ENCODE results near the gene SNED1.

Gene SNED1

DNA sequence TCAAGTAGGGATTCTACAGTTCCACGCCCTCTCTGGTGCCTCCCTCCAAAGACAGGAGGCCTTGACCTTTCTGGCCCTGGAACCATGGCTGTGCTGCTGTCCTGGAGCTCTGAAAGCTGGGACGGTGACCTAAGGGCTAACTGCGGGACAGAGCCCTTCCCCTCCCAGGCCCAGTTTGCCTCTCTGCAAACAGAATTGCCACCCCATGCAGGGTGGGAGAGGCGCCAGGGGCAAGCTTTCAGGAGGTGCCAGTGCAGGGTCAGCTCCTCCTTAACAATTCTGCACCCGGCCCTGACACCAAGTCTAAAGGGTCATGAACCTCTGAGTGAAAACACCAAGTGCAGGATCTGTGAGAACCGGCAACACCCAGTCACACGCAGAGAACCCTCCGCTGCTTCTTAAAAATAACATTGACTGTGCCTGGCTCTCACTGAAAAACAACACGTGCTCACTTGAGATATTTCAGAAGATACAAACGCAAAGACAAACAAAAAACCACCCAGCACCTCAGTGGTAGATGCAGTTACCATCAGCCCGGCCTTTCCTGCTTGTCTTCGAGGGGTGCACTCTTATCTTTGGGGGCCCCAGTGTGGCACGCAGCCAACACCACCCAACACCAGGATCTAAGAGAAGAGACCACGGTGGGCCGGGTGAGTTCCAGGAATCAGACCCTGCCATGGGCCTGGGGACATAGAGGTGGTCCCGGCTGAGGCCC, 1.1 kb upstream of the SNED1 start:
- H2AK5ac ChIP-seq (ENCODE audit: low read length): no peak overlapping the region
- no peak overlapping the region for H3K9ac ChIP-seq (ENCODE audit: low read length)
- no peak overlapping the region for H4K8ac ChIP-seq (ENCODE audit: low read depth, low read length)
- no peak overlapping the region for H3K23ac ChIP-seq (ENCODE audit: low read length)
- no peak for DNase-seq
- H3K27me3 ChIP-seq (ENCODE audit: insufficient read depth, low read length, poor library complexity): no peaks in the 10 kb centered on the region
- no peak overlapping the region for H3K56ac ChIP-seq (ENCODE audit: low read length)
- H4K5ac ChIP-seq (ENCODE audit: low read length): no peak overlapping the region
- WGBS (ENCODE audit: extremely low coverage, insufficient coverage, low lambda C conversion rate): no CpG with 5 or more reads among the region's 16 CpGs
- H2BK15ac ChIP-seq (replicated peaks; ENCODE audit: low read depth): no peak overlapping the region
- no peak overlapping the region for H2BK5ac ChIP-seq (ENCODE audit: low read length)
- H3K4me2 ChIP-seq (ENCODE audit: low read length): no peak overlapping the region
- H3K4ac ChIP-seq (ENCODE audit: low read depth, low read length): no peak overlapping the region
- no peaks in the 10 kb centered on the region for H3K4me1 ChIP-seq (ENCODE audit: control insufficient read depth, low read depth, low read length)
- no peak overlapping the region for H3K18ac ChIP-seq (ENCODE audit: low read length)
- no peaks in the 10 kb centered on the region for H3K36me3 ChIP-seq (ENCODE audit: control insufficient read depth, insufficient read depth, low read length)
- H3K79me2 ChIP-seq (ENCODE audit: control insufficient read depth, insufficient read depth, low read length): no peaks in the 10 kb centered on the region
- H3K79me1 ChIP-seq (ENCODE audit: low read length): no peaks in the 10 kb centered on the region
- H3K4me3 ChIP-seq (ENCODE audit: low read length): no peak overlapping the region
- H2BK120ac ChIP-seq (ENCODE audit: low read depth, low read length): no peak overlapping the region
- no peak overlapping the region for H3K27ac ChIP-seq (ENCODE audit: low read depth, low read length)

DNA sequence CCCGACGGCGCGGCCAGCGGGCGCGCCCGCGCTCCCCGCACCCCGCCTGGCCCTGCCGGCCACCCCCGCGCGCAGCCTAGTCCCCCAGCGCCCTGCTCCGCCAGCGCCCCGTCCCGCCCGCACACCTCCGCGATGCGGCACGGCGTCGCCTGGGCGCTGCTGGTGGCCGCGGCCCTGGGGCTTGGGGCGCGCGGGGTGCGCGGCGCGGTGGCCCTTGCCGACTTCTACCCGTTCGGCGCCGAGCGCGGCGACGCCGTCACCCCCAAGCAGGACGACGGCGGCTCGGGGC, 232 bp downstream of the SNED1 start:
- Histone ChIP-seq H3K23ac (ENCODE audit: low read length) (no peak overlapping the region), H3K27ac (ENCODE audit: low read depth, low read length) (no peak overlapping the region), H3K79me1 (ENCODE audit: low read length) (no peaks in the 10 kb centered on the region), H3K56ac (ENCODE audit: low read length) (peak overlapping the region; percentile 84), H2BK120ac (ENCODE audit: low read depth, low read length) (no peak overlapping the region), H4K5ac (ENCODE audit: low read length) (no peak overlapping the region), H3K79me2 (ENCODE audit: control insufficient read depth, insufficient read depth, low read length) (no peaks in the 10 kb centered on the region), H3K18ac (ENCODE audit: low read length) (no peak overlapping the region), H2BK15ac (replicated peaks; ENCODE audit: low read depth) (no peak overlapping the region), H3K4ac (ENCODE audit: low read depth, low read length) (no peak overlapping the region), H4K8ac (ENCODE audit: low read depth, low read length) (no peak overlapping the region), H2BK5ac (ENCODE audit: low read length) (no peak overlapping the region), H3K4me1 (ENCODE audit: control insufficient read depth, low read depth, low read length) (no peaks in the 10 kb centered on the region), H3K4me2 (ENCODE audit: low read length) (peak overlapping the region; percentile 68), H3K27me3 (ENCODE audit: insufficient read depth, low read length, poor library complexity) (no peaks in the 10 kb centered on the region), H3K36me3 (ENCODE audit: control insufficient read depth, insufficient read depth, low read length) (no peaks in the 10 kb centered on the region), H3K9ac (ENCODE audit: low read length) (peak overlapping the region; percentile 75), H2AK5ac (ENCODE audit: low read length) (no peak overlapping the region), H3K4me3 (ENCODE audit: low read length) (peak overlapping the region; percentile 49)
- WGBS (ENCODE audit: extremely low coverage, insufficient coverage, low lambda C conversion rate): no CpG with 5 or more reads among the region's 51 CpGs
- no peak for DNase-seq

DNA sequence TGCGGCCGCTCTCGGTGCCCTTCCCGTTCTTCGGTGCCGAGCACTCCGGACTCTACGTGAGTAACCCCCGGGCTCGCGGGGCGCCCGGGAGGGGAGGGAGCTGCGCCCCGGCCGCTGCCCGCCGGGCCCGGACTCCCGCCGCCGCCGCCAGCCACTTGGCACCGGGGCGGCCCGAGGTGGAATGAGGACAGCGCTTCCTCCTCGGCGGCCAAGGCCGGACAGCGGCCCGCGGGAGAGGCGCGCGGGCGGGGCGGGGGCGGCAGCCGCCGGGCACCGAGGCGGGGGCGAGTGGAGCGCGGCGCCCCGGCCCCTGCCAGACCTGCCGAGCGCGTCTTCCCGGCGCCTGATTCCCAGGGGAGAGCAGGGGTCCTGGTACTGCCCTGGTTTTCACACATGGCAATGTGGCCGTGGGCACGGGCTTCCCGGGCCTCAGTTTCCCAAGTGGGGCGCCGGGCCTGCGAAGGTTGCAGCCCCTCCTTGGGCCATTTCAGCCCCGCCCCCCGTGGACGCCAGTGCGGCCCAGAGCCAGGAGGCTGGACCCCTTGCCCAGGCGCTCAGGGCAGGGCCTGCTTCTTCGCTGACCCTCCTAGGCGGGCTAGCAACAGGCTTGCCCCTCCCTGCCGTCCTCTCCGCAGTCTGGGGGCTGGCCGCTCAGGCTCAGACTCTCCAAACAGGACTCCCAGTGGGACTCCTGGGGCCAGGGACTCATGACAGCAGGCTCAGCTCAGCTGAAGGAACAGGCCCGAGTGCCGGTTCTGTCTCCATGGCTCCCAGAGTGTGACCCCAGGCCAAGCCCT, 775 bp downstream of the SNED1 start:
- Histone ChIP-seq H3K23ac (ENCODE audit: low read length) (no peak overlapping the region), H3K79me1 (ENCODE audit: low read length) (no peaks in the 10 kb centered on the region), H3K4ac (ENCODE audit: low read depth, low read length) (no peak overlapping the region), H3K4me2 (ENCODE audit: low read length) (peak overlapping the region; percentile 68), H3K4me1 (ENCODE audit: control insufficient read depth, low read depth, low read length) (no peaks in the 10 kb centered on the region), H2BK120ac (ENCODE audit: low read depth, low read length) (no peak overlapping the region), H2BK5ac (ENCODE audit: low read length) (no peak overlapping the region), H3K56ac (ENCODE audit: low read length) (peak overlapping the region; percentile 84), H3K27ac (ENCODE audit: low read depth, low read length) (no peak overlapping the region), H3K4me3 (ENCODE audit: low read length) (peak overlapping the region; percentile 49), H3K9ac (ENCODE audit: low read length) (peak overlapping the region; percentile 75), H3K36me3 (ENCODE audit: control insufficient read depth, insufficient read depth, low read length) (no peaks in the 10 kb centered on the region), H2BK15ac (replicated peaks; ENCODE audit: low read depth) (no peak overlapping the region), H4K5ac (ENCODE audit: low read length) (no peak overlapping the region), H3K27me3 (ENCODE audit: insufficient read depth, low read length, poor library complexity) (no peaks in the 10 kb centered on the region), H2AK5ac (ENCODE audit: low read length) (no peak overlapping the region), H4K8ac (ENCODE audit: low read depth, low read length) (no peak overlapping the region), H3K18ac (ENCODE audit: low read length) (no peak overlapping the region), H3K79me2 (ENCODE audit: control insufficient read depth, insufficient read depth, low read length) (no peaks in the 10 kb centered on the region)
- DNase-seq: no peak
- WGBS (ENCODE audit: extremely low coverage, insufficient coverage, low lambda C conversion rate): no CpG with 5 or more reads among the region's 71 CpGs

DNA sequence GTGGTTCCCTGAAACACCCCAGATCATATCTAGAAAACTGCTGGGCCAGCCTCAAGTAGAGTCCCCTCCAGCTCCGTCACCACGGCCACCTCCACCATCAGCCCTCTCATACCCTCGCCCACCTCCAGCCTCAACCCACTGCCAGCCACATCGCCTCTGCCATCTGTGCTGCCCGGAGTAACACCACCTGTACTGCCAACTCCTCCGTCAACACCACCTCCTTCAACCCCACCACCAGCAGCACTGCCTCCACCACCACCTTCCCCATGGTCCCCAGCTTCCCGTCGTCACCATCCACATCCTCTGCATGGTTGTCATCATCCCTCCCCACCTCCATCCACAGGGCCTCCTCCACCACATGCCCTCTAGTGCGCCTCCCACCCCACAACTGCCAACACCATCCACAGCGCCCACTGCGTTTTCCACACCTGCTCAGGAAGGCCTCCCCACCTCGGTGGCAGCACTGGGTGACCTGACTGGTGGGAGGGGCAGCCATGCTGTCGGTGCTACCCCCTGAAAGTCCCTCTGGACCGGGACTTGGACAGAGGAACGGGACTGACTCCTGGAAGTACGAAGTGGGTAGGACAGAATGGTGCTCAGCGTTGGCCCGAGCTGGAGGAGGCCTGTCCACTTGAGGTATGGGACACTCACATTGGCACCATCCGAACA, 1.6 kb downstream of the SNED1 start:
- Histone ChIP-seq H3K9ac (ENCODE audit: low read length) (no peak overlapping the region), H3K23ac (ENCODE audit: low read length) (peak overlapping the region; percentile 80), H2BK5ac (ENCODE audit: low read length) (no peak overlapping the region), H2AK5ac (ENCODE audit: low read length) (no peak overlapping the region), H4K5ac (ENCODE audit: low read length) (no peak overlapping the region), H3K36me3 (ENCODE audit: control insufficient read depth, insufficient read depth, low read length) (no peaks in the 10 kb centered on the region), H3K56ac (ENCODE audit: low read length) (peak overlapping the region; percentile 49), H3K79me1 (ENCODE audit: low read length) (no peaks in the 10 kb centered on the region), H3K27ac (ENCODE audit: low read depth, low read length) (no peak overlapping the region), H3K4me3 (ENCODE audit: low read length) (no peak overlapping the region), H3K4me2 (ENCODE audit: low read length) (no peak overlapping the region), H3K18ac (ENCODE audit: low read length) (no peak overlapping the region), H2BK120ac (ENCODE audit: low read depth, low read length) (no peak overlapping the region), H3K79me2 (ENCODE audit: control insufficient read depth, insufficient read depth, low read length) (no peaks in the 10 kb centered on the region), H3K4me1 (ENCODE audit: control insufficient read depth, low read depth, low read length) (no peaks in the 10 kb centered on the region), H2BK15ac (replicated peaks; ENCODE audit: low read depth) (no peak overlapping the region), H3K27me3 (ENCODE audit: insufficient read depth, low read length, poor library complexity) (no peaks in the 10 kb centered on the region), H4K8ac (ENCODE audit: low read depth, low read length) (no peak overlapping the region), H3K4ac (ENCODE audit: low read depth, low read length) (no peak overlapping the region)
- WGBS (ENCODE audit: extremely low coverage, insufficient coverage, low lambda C conversion rate): no CpG with 5 or more reads among the region's 19 CpGs
- DNase-seq: no peak

DNA sequence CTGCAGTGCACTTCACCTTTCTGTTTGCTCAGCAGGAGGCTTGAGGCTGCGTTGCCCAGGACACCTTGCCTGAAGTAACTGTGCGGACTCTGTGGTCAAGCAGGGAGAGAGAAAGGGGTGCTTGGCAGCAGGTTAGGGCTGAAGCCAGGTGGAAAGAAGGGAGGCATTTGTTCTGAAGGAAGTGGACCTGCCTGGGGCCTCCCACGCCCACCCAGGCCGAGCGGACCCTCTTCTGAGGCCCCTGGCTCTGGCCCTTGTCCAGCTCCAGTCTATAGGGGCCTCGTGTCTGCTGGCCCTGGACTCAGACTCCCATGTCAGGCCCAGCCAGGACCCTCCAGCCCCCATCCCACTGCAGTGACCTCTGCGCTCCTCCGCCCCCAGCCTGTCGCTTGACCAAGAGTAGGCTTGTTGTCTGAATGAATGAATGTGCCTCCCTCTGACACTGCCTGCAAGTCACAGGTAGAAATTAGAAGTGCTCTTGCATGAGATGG, 2.5 kb downstream of the SNED1 start:
- no peak overlapping the region for H3K9ac ChIP-seq (ENCODE audit: low read length)
- no peak overlapping the region for H4K5ac ChIP-seq (ENCODE audit: low read length)
- no peaks in the 10 kb centered on the region for H3K79me1 ChIP-seq (ENCODE audit: low read length)
- H3K18ac ChIP-seq (ENCODE audit: low read length): no peak overlapping the region
- no peak overlapping the region for H3K56ac ChIP-seq (ENCODE audit: low read length)
- H3K4me3 ChIP-seq (ENCODE audit: low read length): no peak overlapping the region
- no peaks in the 10 kb centered on the region for H3K4me1 ChIP-seq (ENCODE audit: control insufficient read depth, low read depth, low read length)
- H4K8ac ChIP-seq (ENCODE audit: low read depth, low read length): no peak overlapping the region
- H3K27me3 ChIP-seq (ENCODE audit: insufficient read depth, low read length, poor library complexity): no peaks in the 10 kb centered on the region
- no CpG with 5 or more reads among the region's 9 CpGs for WGBS (ENCODE audit: extremely low coverage, insufficient coverage, low lambda C conversion rate)
- H3K36me3 ChIP-seq (ENCODE audit: control insufficient read depth, insufficient read depth, low read length): no peaks in the 10 kb centered on the region
- H3K4me2 ChIP-seq (ENCODE audit: low read length): no peak overlapping the region
- H3K4ac ChIP-seq (ENCODE audit: low read depth, low read length): no peak overlapping the region
- DNase-seq: no peak
- no peak overlapping the region for H2BK120ac ChIP-seq (ENCODE audit: low read depth, low read length)
- H2BK5ac ChIP-seq (ENCODE audit: low read length): no peak overlapping the region
- H2BK15ac ChIP-seq (replicated peaks; ENCODE audit: low read depth): no peak overlapping the region
- H3K79me2 ChIP-seq (ENCODE audit: control insufficient read depth, insufficient read depth, low read length): no peaks in the 10 kb centered on the region
- no peak overlapping the region for H3K23ac ChIP-seq (ENCODE audit: low read length)
- no peak overlapping the region for H3K27ac ChIP-seq (ENCODE audit: low read depth, low read length)
- no peak overlapping the region for H2AK5ac ChIP-seq (ENCODE audit: low read length)
